Tibial artery (tissue), 4 donors: ENCODE data around the gene MAPK4.
"Not testable (repeated sequence)": the region's sequence is repeated elsewhere in the genome, so short reads cannot be mapped to it uniquely, and the experiment has no call there.

Experiments
- DNase-seq, 2 donors: peaks; one replicate each; pipeline ENCODE4 v3.0.0-alpha.2; 2019
- H3K27ac ChIP-seq, 2 donors: fragments of 200-600 bp; sonication (generic) in 1 of 2; 1 replicate in 1 of 2; 2 replicates in 1 of 2; pipeline ENCODE4 v1.5.1; 2018 to 2019; ENCODE audit warnings: mild to moderate bottlenecking in 1 of 2
- H3K27me3 ChIP-seq, 2 donors: fragments of 200-600 bp; sonication (generic) in 1 of 2; one replicate each; pipeline versions ENCODE4 v1.5.1 to v1.6.0; 2016 to 2019
- H3K36me3 ChIP-seq, 3 donors: fragments of 200-600 bp; sonication (generic) in 2 of 3; one replicate each; pipeline ENCODE4 v1.5.1; 2016 to 2019; ENCODE audit warnings: mild to moderate bottlenecking in 2 of 3
- H3K4me1 ChIP-seq, 4 donors: fragments of 200-600 bp; sonication (generic) in 2 of 4; 1 replicate in 3 of 4; 2 replicates in 1 of 4; pipeline ENCODE4 v1.5.1; 2016 to 2019
- H3K4me3 ChIP-seq, 2 donors: fragments of 200-600 bp; sonication (generic) in 1 of 2; 1 replicate in 1 of 2; 2 replicates in 1 of 2; pipeline ENCODE4 v1.5.1; 2018 to 2019; ENCODE audit warnings: mild to moderate bottlenecking in 2 of 2
- H3K9me3 ChIP-seq, 3 donors: fragments of 200-600 bp; sonication (generic) in 1 of 3; one replicate each; pipeline ENCODE4 v1.5.1; 2016 to 2019
- CTCF ChIP-seq, 2 experiments: fragments of 200-600 bp in 1 of 2; fragments of 450-650 bp in 1 of 2; IDR thresholded peaks; one replicate each; pipeline ENCODE4 v1.5.1; 2017 to 2019; ENCODE audit warnings: antibody characterized with exemption in 2 of 2, mild to moderate bottlenecking in 1 of 2, moderate library complexity in 1 of 2
- intact Hi-C: fragments of 100-400 bp; cut with DNase I; formaldehyde crosslinking; loops from one replicate; pipeline ENCODE4 v1.15.0; 2023; ENCODE audit warnings: low total_unique reads

MAPK4 gene

GRCh38 chr18:50775726-50776125 is 215.8 kb downstream of the MAPK4 start:
- intact Hi-C loops = no loop called here
- no peak for TF ChIP-seq CTCF (IDR thresholded peaks at IDR 0.05)
- no peak for DNase-seq
- Histone ChIP-seq H3K27me3 (no peaks in the 10 kb centered on the region), H3K27ac (no peak overlapping the region), H3K36me3 (no peaks in the 10 kb centered on the region), H3K9me3 (no peaks in the 10 kb centered on the region), H3K4me1 (no peaks in the 10 kb centered on the region), H3K4me3 (no peak overlapping the region)

GRCh38 chr18:50776383-50776782 is 216.5 kb downstream of the MAPK4 start:
- no peak overlapping the region for H3K4me3 ChIP-seq
- TF ChIP-seq CTCF (IDR thresholded peaks at IDR 0.05) = no peak
- no peak overlapping the region for H3K27ac ChIP-seq
- no peak for DNase-seq
- no peaks in the 10 kb centered on the region for H3K27me3 ChIP-seq
- intact Hi-C loops = no loop called here
- H3K9me3 ChIP-seq = no peaks in the 10 kb centered on the region
- H3K36me3 ChIP-seq = no peaks in the 10 kb centered on the region
- no peaks in the 10 kb centered on the region for H3K4me1 ChIP-seq

- H3K4me3 ChIP-seq, H3K9me3 ChIP-seq, H3K36me3 ChIP-seq, intact Hi-C loops, H3K27me3 ChIP-seq, H3K4me1 ChIP-seq, DNase-seq, H3K27ac ChIP-seq: not testable (repeated sequence)
These were observed 219.1 kb downstream of the MAPK4 start for GRCh38 chr18:50779021-50779420.
